Astrocyte of the hippocampus (primary cell): ENCODE measurements around the gene DUOX2.
A peak's percentile ranks its signal among the peaks of the same experiment; 100 is the strongest.

Source experiments
- DNase-seq: peaks from one replicate; pipeline ENCODE4 v3.0.0; 2011; ENCODE audit warnings: low read depth, low spot score

The DUOX2 gene

GRCh38 chr15:45114076-45114750 is at the start of gene DUOX2, which contains the start of gene DUOXA2:
TSS of gene DUOX2 (minus strand) at chr15:45114172. CDS start at chr15:45113411, 761 bp downstream.
TSS of gene DUOXA2 (plus strand) at chr15:45114326. CDS start at chr15:45114606, 280 bp downstream.
- peak; percentile 26 for DNase-seq

- no peak for DNase-seq
Measured at GRCh38 chr15:45163508-45163856, 49.5 kb upstream of the DUOX2 start.

GRCh38 chr15:45162771-45163507 is 49.0 kb upstream of the DUOX2 start:
- peak; percentile 93 for DNase-seq

- DNase-seq = no peak
Measured at GRCh38 chr15:45161666-45162065, 47.7 kb upstream of the DUOX2 start.

GRCh38 chr15:45157974-45158373 is 44.0 kb upstream of the DUOX2 start:
- DNase-seq = peak; percentile 94

GRCh38 chr15:45156744-45157455 is 42.9 kb upstream of the DUOX2 start:
- peak; percentile 52 for DNase-seq

GRCh38 chr15:45155739-45156138 is 41.8 kb upstream of the DUOX2 start:
- no peak for DNase-seq

GRCh38 chr15:45151998-45152828 is 38.2 kb upstream of the DUOX2 start:
- no peak for DNase-seq

- DNase-seq = no peak
Measured at GRCh38 chr15:45150997-45151396, 37.0 kb upstream of the DUOX2 start.

GRCh38 chr15:45150481-45150880 is 36.5 kb upstream of the DUOX2 start:
- DNase-seq = no peak

GRCh38 chr15:45149060-45149459 is 35.1 kb upstream of the DUOX2 start:
- DNase-seq = no peak

GRCh38 chr15:45148076-45149059 is 34.4 kb upstream of the DUOX2 start:
- DNase-seq = no peak

- DNase-seq = no peak
Measured at GRCh38 chr15:45147606-45148005, 33.6 kb upstream of the DUOX2 start.

- no peak for DNase-seq
Measured at GRCh38 chr15:45146405-45146804, 32.4 kb upstream of the DUOX2 start.

GRCh38 chr15:45144775-45145174 is 30.8 kb upstream of the DUOX2 start:
- no peak for DNase-seq

GRCh38 chr15:45143946-45144345 is 30.0 kb upstream of the DUOX2 start:
- DNase-seq = no peak

- DNase-seq = no peak
Measured at GRCh38 chr15:45143056-45143455, 29.1 kb upstream of the DUOX2 start.

- DNase-seq = no peak
Measured at GRCh38 chr15:45141386-45141785, 27.4 kb upstream of the DUOX2 start.

GRCh38 chr15:45140557-45141250 is 26.7 kb upstream of the DUOX2 start:
- no peak for DNase-seq

- DNase-seq = no peak
Measured at GRCh38 chr15:45139770-45140169, 25.8 kb upstream of the DUOX2 start.
